Esophagus mucosa (tissue), 1 donor: ENCODE results near the gene CLIC4. TPM values are rescaled to one million over a fixed set of nuclear protein-coding genes. Genes with fewer than 3 reads are reported as not detected.
"Not testable (repeated sequence)": the region's sequence is repeated elsewhere in the genome, so short reads cannot be mapped to it uniquely, and the experiment has no call there.

Source experiments
- ATAC-seq: fragments of 200-7000 bp; cut with Tn5 transposase; one replicate; pipeline ENCODE4 v1.9.1; 2020
- total RNA-seq: library from RNA; stranded (reverse); gene quantifications from one replicate; pipeline ENCODE4 v1.2.4, GENCODE V29; 2023
- donor health status: DM: yes; HTN: yes; CAD: no.

The CLIC4 gene
- 56.8 TPM for total RNA-seq

GRCh38 chr1:24744911-24745710 is at the start of gene CLIC4:
CLIC4 (plus strand) TSS chr1:24745447; CDS start chr1:24745554, 107 bp downstream.
- ATAC-seq, result peak; percentile 98

GRCh38 chr1:24696041-24696755 is 49.0 kb upstream of the CLIC4 start:
- ATAC-seq, result no peak

GRCh38 chr1:24696756-24697330 is 48.4 kb upstream of the CLIC4 start:
- ATAC-seq, result no peak

GRCh38 chr1:24697453-24698001 is 47.7 kb upstream of the CLIC4 start:
- ATAC-seq, result not testable (repeated sequence)

GRCh38 chr1:24698326-24698725 is 46.9 kb upstream of the CLIC4 start:
- not testable (repeated sequence) for ATAC-seq

- ATAC-seq, result no peak
These were observed 45.6 kb upstream of the CLIC4 start for GRCh38 chr1:24699628-24700027.

- ATAC-seq, result no peak
These were observed 42.5 kb upstream of the CLIC4 start for GRCh38 chr1:24702511-24703293.

- no peak for ATAC-seq
These were observed 40.6 kb upstream of the CLIC4 start for GRCh38 chr1:24704411-24705259.

GRCh38 chr1:24705260-24706073 is 39.8 kb upstream of the CLIC4 start:
- peak; percentile 97 for ATAC-seq

GRCh38 chr1:24706074-24706389 is 39.2 kb upstream of the CLIC4 start:
- ATAC-seq, result not testable (repeated sequence)

GRCh38 chr1:24707687-24708086 is 37.6 kb upstream of the CLIC4 start:
- no peak for ATAC-seq

GRCh38 chr1:24708938-24709337 is 36.3 kb upstream of the CLIC4 start:
- no peak for ATAC-seq

- ATAC-seq, result no peak
These were observed 35.3 kb upstream of the CLIC4 start for GRCh38 chr1:24709791-24710441.

- no peak for ATAC-seq
These were observed 33.9 kb upstream of the CLIC4 start for GRCh38 chr1:24711329-24711728.

- no peak for ATAC-seq
These were observed 32.1 kb upstream of the CLIC4 start for GRCh38 chr1:24713176-24713575.

- no peak for ATAC-seq
These were observed 31.5 kb upstream of the CLIC4 start for GRCh38 chr1:24713736-24714135.

- ATAC-seq, result no peak
These were observed 30.3 kb upstream of the CLIC4 start for GRCh38 chr1:24714859-24715520.

- no peak for ATAC-seq
These were observed 29.6 kb upstream of the CLIC4 start for GRCh38 chr1:24715658-24716057.

GRCh38 chr1:24717887-24718650 is 27.2 kb upstream of the CLIC4 start:
- ATAC-seq, result no peak
